Activated B cell treated with CpG ODN at 0.5 μM for 24 hours (primary cell): ENCODE measurements around the gene FNIP2. TPM values are rescaled to one million over a fixed set of nuclear protein-coding genes. Genes with fewer than 3 reads are reported as not detected.

ENCODE experiments used
- ATAC-seq: fragments of 200-7000 bp; cut with Tn5 transposase; one replicate; pipeline ENCODE4 v1.10.0; 2021; ENCODE audit warnings: low read depth, mild to moderate bottlenecking, moderate library complexity
- CTCF ChIA-PET: fragments of 350-600 bp; sonication (Branson Sonifier 250); formaldehyde crosslinking; loops from one replicate; lab custom pipeline; 2021; ENCODE audit warnings: antibody characterized with exemption; lab: Charles Lee
- POLR2A ChIA-PET: fragments of 350-600 bp; sonication (Branson Sonifier 250); formaldehyde crosslinking; loops from one replicate; lab custom pipeline; 2021; ENCODE audit warnings: antibody characterized with exemption; lab: Charles Lee
- DNase-seq: peaks from one replicate; pipeline ENCODE4 v3.0.0; 2022
- H3K27ac Mint-ChIP-seq: one replicate; pipeline ENCODE4 v1.8.0; 2020; ENCODE audit warnings: mixed read lengths
- H3K27me3 Mint-ChIP-seq: one replicate; pipeline ENCODE4 v1.8.0; 2021; ENCODE audit warnings: mixed read lengths
- H3K36me3 Mint-ChIP-seq: one replicate; pipeline ENCODE4 v1.8.0; 2021; ENCODE audit warnings: low read depth, mixed read lengths
- H3K4me1 Mint-ChIP-seq: one replicate; pipeline ENCODE4 v1.8.0; 2021; ENCODE audit warnings: mixed read lengths
- H3K4me3 Mint-ChIP-seq: one replicate; pipeline ENCODE4 v1.8.0; 2020; ENCODE audit warnings: mild to moderate bottlenecking, mixed read lengths
- H3K9me3 Mint-ChIP-seq: one replicate; pipeline ENCODE4 v1.8.0; 2020; ENCODE audit warnings: mixed read lengths
- intact Hi-C: fragments of 100-400 bp; cut with micrococcal nuclease; formaldehyde crosslinking; loops from one replicate; pipeline ENCODE4 v1.15.1; 2024
- total RNA-seq: library from RNA; stranded (reverse); gene quantifications from 2 replicates; pipeline ENCODE4 v1.2.3, GENCODE V29; 2022
- TF ChIP-seq, protein P1 (sequence below): fragments of 200-600 bp; IDR thresholded peaks from one replicate; pipeline ENCODE4 v1.8.0; 2022; ENCODE audit warnings: antibody characterized with exemption, mild to moderate bottlenecking

Gene FNIP2
- total RNA-seq, 1 donor from 2014 or later: not detected

DNA sequence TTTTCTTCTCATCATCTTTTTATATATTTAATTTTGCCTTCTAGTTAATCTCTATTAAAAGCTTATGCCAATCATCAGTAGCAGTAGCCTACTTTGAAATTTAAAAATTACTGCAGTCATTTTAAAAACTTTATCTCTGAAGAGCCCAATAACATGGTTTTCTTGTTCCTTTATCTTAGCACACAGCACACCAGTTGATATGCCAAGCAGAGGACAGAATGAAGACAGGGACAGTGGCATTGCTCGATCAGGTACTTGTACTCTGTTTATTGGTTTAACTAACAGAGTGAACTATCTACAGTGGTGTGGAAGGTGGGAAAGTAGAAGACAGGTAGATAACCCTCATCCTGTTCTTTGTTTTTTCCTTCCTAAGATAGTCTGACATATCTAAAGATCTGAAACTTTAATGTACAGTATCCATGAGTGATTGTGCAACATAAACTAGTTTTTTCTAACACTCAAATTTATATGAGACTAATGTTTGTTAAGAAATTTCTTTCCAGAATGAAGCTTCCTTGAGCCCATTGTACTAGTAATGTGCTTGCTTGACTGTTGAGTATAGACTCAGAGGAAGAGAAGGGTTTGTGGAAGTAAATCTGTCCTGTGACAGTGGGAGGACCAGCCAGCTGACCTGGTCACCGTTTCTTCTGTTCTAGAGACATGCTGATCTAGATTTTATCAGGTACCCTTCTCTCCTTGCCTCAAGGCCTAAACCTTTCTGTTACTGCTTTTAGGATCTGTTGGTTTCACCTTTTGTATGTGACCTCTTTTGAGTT is 66.6 kb downstream of the FNIP2 start:
- no peaks in the 10 kb centered on the region for H3K9me3 Mint-ChIP-seq
- ChIA-PET POLR2A (no interaction called here), CTCF (no interaction called here)
- TF ChIP-seq, protein P1, sequence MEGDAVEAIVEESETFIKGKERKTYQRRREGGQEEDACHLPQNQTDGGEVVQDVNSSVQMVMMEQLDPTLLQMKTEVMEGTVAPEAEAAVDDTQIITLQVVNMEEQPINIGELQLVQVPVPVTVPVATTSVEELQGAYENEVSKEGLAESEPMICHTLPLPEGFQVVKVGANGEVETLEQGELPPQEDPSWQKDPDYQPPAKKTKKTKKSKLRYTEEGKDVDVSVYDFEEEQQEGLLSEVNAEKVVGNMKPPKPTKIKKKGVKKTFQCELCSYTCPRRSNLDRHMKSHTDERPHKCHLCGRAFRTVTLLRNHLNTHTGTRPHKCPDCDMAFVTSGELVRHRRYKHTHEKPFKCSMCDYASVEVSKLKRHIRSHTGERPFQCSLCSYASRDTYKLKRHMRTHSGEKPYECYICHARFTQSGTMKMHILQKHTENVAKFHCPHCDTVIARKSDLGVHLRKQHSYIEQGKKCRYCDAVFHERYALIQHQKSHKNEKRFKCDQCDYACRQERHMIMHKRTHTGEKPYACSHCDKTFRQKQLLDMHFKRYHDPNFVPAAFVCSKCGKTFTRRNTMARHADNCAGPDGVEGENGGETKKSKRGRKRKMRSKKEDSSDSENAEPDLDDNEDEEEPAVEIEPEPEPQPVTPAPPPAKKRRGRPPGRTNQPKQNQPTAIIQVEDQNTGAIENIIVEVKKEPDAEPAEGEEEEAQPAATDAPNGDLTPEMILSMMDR: no peak
- DNase-seq (no peak), ATAC-seq (no peak)
- H3K4me3 Mint-ChIP-seq: no peak overlapping the region
- H3K27me3 Mint-ChIP-seq: peaks cover 41% of the 10 kb centered on the region
- H3K4me1 Mint-ChIP-seq: no peaks in the 10 kb centered on the region
- H3K36me3 Mint-ChIP-seq: no peaks in the 10 kb centered on the region
- intact Hi-C loops: no loop called here
- H3K27ac Mint-ChIP-seq: no peak overlapping the region

DNA sequence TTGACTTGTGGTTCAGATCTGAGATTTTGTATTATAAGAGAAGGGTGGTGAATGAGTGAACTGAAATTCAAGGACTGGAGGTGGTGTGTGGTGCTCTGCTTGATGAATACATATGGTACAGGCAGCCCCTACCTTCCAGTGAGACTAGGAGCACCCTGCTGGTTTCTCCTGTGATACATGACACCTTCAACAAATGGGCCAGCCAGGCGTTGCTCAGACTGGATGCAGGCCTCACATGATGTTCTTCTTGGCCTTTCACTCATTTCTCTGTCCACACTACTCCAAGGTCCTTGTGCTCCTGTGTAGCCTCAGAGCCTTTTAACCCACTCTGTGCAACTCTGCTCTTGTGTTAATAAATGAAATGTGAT is 67.2 kb downstream of the FNIP2 start:
- ATAC-seq (no peak), DNase-seq (no peak)
- Mint-ChIP-seq H3K9me3 (no peaks in the 10 kb centered on the region), H3K36me3 (no peaks in the 10 kb centered on the region), H3K27ac (no peak overlapping the region), H3K27me3 (peaks cover 41% of the 10 kb centered on the region), H3K4me3 (no peak overlapping the region), H3K4me1 (no peaks in the 10 kb centered on the region)
- intact Hi-C loops: no loop called here
- TF ChIP-seq, protein P1: no peak
- CTCF ChIA-PET: no interaction called here
- POLR2A ChIA-PET: no interaction called here

DNA sequence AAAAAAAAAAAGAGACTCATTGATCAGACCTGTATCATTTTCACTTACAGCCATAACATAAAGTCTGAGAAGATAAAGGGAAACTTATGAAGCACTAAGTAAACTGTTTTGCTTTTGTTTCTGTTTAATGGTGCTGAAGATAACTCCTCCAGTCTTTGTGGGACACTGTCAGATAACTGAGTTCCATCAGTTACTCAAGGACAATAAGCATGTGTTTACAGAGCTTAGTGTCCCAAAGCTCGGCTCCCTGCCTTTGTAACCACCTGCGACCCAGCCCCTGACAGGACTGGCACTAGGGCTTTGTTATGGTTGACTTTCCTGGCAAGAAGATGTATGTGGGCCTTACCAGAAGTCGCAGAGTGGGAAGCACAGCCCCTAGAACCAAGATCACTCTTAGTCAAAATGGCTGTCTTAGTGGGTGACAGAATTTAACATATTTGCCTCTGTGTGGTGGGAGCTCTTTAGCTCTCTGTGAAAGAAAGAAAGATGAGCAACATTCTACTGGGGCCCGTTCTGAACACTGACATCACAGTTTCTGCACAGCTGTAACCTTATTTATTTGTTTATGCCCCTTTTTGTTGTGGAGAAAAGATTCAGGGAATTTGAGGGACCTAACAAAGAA is 68.1 kb downstream of the FNIP2 start:
- Mint-ChIP-seq H3K4me1 (no peaks in the 10 kb centered on the region), H3K27ac (no peak overlapping the region), H3K4me3 (no peak overlapping the region), H3K9me3 (no peaks in the 10 kb centered on the region), H3K27me3 (peaks cover 42% of the 10 kb centered on the region), H3K36me3 (no peaks in the 10 kb centered on the region)
- no peak for DNase-seq
- TF ChIP-seq, protein P1: no peak
- ATAC-seq: no peak
- intact Hi-C loops: no loop called here
- ChIA-PET CTCF (interaction anchor here (1.1 kb wide), 1 partner anchor 341 kb away, joined by 3 read pairs; no protein-coding TSS in a partner anchor), POLR2A (no interaction called here)

DNA sequence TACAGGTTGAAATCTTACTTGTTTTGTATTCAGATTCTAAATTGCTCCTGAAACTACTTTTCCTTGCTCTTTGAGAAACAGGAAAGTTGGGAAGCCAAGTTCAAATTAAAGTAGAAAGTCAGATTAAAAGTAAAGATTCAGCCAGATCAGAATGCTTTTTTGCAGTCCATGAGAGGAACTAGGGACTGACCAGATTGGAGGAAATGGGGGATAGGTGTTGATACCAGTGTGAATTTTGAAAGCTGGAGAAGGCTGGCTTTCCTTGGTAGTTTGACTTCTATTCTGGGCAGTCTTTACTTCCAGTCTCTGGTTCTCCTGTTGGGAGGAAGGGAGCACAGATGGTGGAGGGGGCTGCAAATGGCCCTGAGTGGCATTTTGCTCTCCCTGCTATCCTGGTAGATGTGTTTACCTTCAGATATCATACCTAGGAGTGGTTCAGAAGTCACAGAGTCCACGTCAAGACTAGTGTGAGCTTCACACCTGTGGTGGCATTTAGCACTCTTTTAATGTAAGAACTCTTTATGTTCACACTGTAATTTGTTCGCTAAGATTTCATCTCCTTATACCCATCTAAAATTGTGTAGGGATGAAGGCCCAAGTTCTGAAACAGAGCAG is 68.8 kb downstream of the FNIP2 start:
- Mint-ChIP-seq H3K27me3 (peaks cover 41% of the 10 kb centered on the region), H3K4me3 (no peak overlapping the region), H3K9me3 (no peaks in the 10 kb centered on the region), H3K27ac (no peak overlapping the region), H3K36me3 (no peaks in the 10 kb centered on the region), H3K4me1 (no peaks in the 10 kb centered on the region)
- no peak for ATAC-seq
- DNase-seq: no peak
- intact Hi-C loops: no loop called here
- POLR2A ChIA-PET: no interaction called here
- CTCF ChIA-PET: interaction anchor here (1.1 kb wide), 1 partner anchor 340 kb away, joined by 3 read pairs; no protein-coding TSS in a partner anchor
- TF ChIP-seq, protein P1: no peak

DNA sequence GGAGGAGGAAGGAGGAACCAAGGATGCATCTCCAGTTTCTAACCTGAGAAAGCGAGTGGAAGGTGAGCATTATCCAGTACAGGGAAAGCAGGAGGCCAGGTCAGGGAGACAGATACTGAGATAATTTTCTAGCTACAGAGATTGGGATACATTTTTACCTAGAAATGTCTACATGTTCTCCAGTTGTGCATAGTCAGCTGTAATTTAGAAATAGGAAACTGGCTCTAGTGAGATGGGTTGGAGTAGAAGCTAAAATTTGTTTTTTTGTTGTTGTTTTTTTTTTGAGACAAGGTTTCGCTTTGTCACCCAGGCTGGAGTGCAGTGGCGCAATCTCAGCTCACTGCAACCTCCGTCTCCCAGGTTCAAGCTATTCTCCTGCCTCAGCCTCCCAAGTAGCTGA is 71.3 kb downstream of the FNIP2 start:
- Mint-ChIP-seq H3K36me3 (no peaks in the 10 kb centered on the region), H3K9me3 (no peaks in the 10 kb centered on the region), H3K4me3 (no peak overlapping the region), H3K27me3 (peaks cover 39% of the 10 kb centered on the region), H3K4me1 (no peaks in the 10 kb centered on the region), H3K27ac (no peak overlapping the region)
- ChIA-PET POLR2A (no interaction called here), CTCF (interaction anchor here (0.7 kb wide), 1 partner anchor 9 kb away, joined by 3 read pairs; no protein-coding TSS in a partner anchor)
- intact Hi-C loops: no loop called here
- TF ChIP-seq, protein P1: no peak
- DNase-seq (no peak), ATAC-seq (no peak)
